Activated T-helper 17 cell treated with anti-CD3 and anti-CD28 coated beads, Interleukin-2, amount 50 U/mL, for 72 hours (primary cell): ENCODE measurements around the gene POU2F1. TPM values are rescaled to one million over a fixed set of nuclear protein-coding genes. Genes with fewer than 3 reads are reported as not detected.
A peak's percentile ranks its signal among the peaks of the same experiment; 100 is the strongest.

Experiments
- ATAC-seq: fragments of 150-1000 bp; cut with Tn5 transposase; replicated peaks from 2 replicates; pipeline ENCODE4 v1.10.0; 2021; ENCODE audit warnings: mild to moderate bottlenecking, moderate library complexity
- H3K27ac Mint-ChIP-seq: one replicate; pipeline ENCODE4 v1.8.0; 2022; ENCODE audit warnings: mixed read lengths
- H3K27me3 Mint-ChIP-seq: one replicate; pipeline ENCODE4 v1.8.0; 2022; ENCODE audit warnings: mixed read lengths
- H3K36me3 Mint-ChIP-seq: one replicate; pipeline ENCODE4 v1.8.0; 2022; ENCODE audit warnings: low read depth, mild to moderate bottlenecking, mixed read lengths
- H3K4me1 Mint-ChIP-seq: one replicate; pipeline ENCODE4 v1.8.0; 2022; ENCODE audit warnings: mixed read lengths
- H3K4me3 Mint-ChIP-seq: one replicate; pipeline ENCODE4 v1.8.0; 2022; ENCODE audit warnings: mild to moderate bottlenecking, mixed read lengths
- H3K9me3 Mint-ChIP-seq: one replicate; pipeline ENCODE4 v1.8.0; 2022; ENCODE audit warnings: mixed read lengths
- total RNA-seq, 2 donors: library from RNA; stranded (reverse); gene quantifications; one replicate each; pipeline ENCODE4 v1.2.3, GENCODE V29; 2022

POU2F1 gene
- total RNA-seq = 10 to 100 TPM; 20.6 to 28.0 TPM

- peak; percentile 76 for ATAC-seq
- Mint-ChIP-seq H3K4me1 (peaks cover 20% of the 10 kb centered on the region), H3K4me3 (peak within 1 kb of the TSS; percentile 99), H3K27me3 (no peaks in the 10 kb centered on the region), H3K27ac (peak within 1 kb of the TSS; percentile 99), H3K36me3 (peaks cover 22% of the 10 kb centered on the region), H3K9me3 (no peaks in the 10 kb centered on the region)
Observed at GRCh38 chr1:167220537-167221125, at the start of gene POU2F1. Gene POU2F1, plus strand, starts transcription at chr1:167220886. Its CDS starts 12 bp downstream, at chr1:167220898.

GRCh38 chr1:167171286-167171929 is 49.3 kb upstream of the POU2F1 start:
- H3K4me3 Mint-ChIP-seq = no peak overlapping the region

GRCh38 chr1:167173516-167174184 is 47.0 kb upstream of the POU2F1 start:
- Mint-ChIP-seq H3K4me1 (no peaks in the 10 kb centered on the region), H3K36me3 (no peaks in the 10 kb centered on the region), H3K9me3 (no peaks in the 10 kb centered on the region), H3K27me3 (peaks cover 22% of the 10 kb centered on the region), H3K27ac (no peak overlapping the region), H3K4me3 (no peak overlapping the region)
- no peak for ATAC-seq

More at GRCh38 chr1:167171286-167171929, 49.3 kb upstream of the POU2F1 start:
- no peak for ATAC-seq
- H3K36me3 Mint-ChIP-seq = no peaks in the 10 kb centered on the region
- no peaks in the 10 kb centered on the region for H3K9me3 Mint-ChIP-seq
- H3K4me1 Mint-ChIP-seq = no peaks in the 10 kb centered on the region
- H3K27me3 Mint-ChIP-seq = peaks cover 26% of the 10 kb centered on the region
- H3K27ac Mint-ChIP-seq = no peak overlapping the region

- ATAC-seq = no peak
- Mint-ChIP-seq H3K4me1 (no peaks in the 10 kb centered on the region), H3K36me3 (no peaks in the 10 kb centered on the region), H3K27ac (no peak overlapping the region), H3K4me3 (no peak overlapping the region), H3K27me3 (peaks cover 7% of the 10 kb centered on the region), H3K9me3 (no peaks in the 10 kb centered on the region)
Observed at GRCh38 chr1:167175901-167176300, 44.8 kb upstream of the POU2F1 start.

GRCh38 chr1:167178831-167179230 is 41.9 kb upstream of the POU2F1 start:
- no peaks in the 10 kb centered on the region for H3K9me3 Mint-ChIP-seq
- no peak overlapping the region for H3K4me3 Mint-ChIP-seq
- no peak for ATAC-seq
- H3K27ac Mint-ChIP-seq = no peak overlapping the region
- H3K36me3 Mint-ChIP-seq = no peaks in the 10 kb centered on the region
- H3K4me1 Mint-ChIP-seq = no peaks in the 10 kb centered on the region
- peaks cover under 1% of the 10 kb centered on the region for H3K27me3 Mint-ChIP-seq

- H3K36me3 Mint-ChIP-seq = no peaks in the 10 kb centered on the region
- no peaks in the 10 kb centered on the region for H3K4me1 Mint-ChIP-seq
- H3K27ac Mint-ChIP-seq = no peak overlapping the region
- H3K4me3 Mint-ChIP-seq = no peak overlapping the region
- no peak for ATAC-seq
- no peaks in the 10 kb centered on the region for H3K27me3 Mint-ChIP-seq
- no peaks in the 10 kb centered on the region for H3K9me3 Mint-ChIP-seq
Observed at GRCh38 chr1:167182571-167183320, 37.9 kb upstream of the POU2F1 start.

- H3K4me1 Mint-ChIP-seq = no peaks in the 10 kb centered on the region
- H3K27me3 Mint-ChIP-seq = peaks cover 2% of the 10 kb centered on the region
- H3K4me3 Mint-ChIP-seq = no peak overlapping the region
- H3K27ac Mint-ChIP-seq = no peak overlapping the region
- no peak for ATAC-seq
- no peaks in the 10 kb centered on the region for H3K36me3 Mint-ChIP-seq
- no peaks in the 10 kb centered on the region for H3K9me3 Mint-ChIP-seq
Observed at GRCh38 chr1:167184081-167184480, 36.6 kb upstream of the POU2F1 start.

- Mint-ChIP-seq H3K36me3 (no peaks in the 10 kb centered on the region), H3K4me1 (no peaks in the 10 kb centered on the region), H3K27me3 (peaks cover 6% of the 10 kb centered on the region), H3K4me3 (no peak overlapping the region), H3K9me3 (no peaks in the 10 kb centered on the region), H3K27ac (no peak overlapping the region)
- ATAC-seq = peak; percentile 81
Observed at GRCh38 chr1:167185062-167185461, 35.6 kb upstream of the POU2F1 start.

- no peaks in the 10 kb centered on the region for H3K9me3 Mint-ChIP-seq
- no peak overlapping the region for H3K27ac Mint-ChIP-seq
- H3K4me3 Mint-ChIP-seq = no peak overlapping the region
- H3K27me3 Mint-ChIP-seq = peaks cover 13% of the 10 kb centered on the region
- no peak for ATAC-seq
- H3K36me3 Mint-ChIP-seq = no peaks in the 10 kb centered on the region
- no peaks in the 10 kb centered on the region for H3K4me1 Mint-ChIP-seq
Observed at GRCh38 chr1:167185974-167186657, 34.6 kb upstream of the POU2F1 start.

GRCh38 chr1:167186771-167187170 is 33.9 kb upstream of the POU2F1 start:
- Mint-ChIP-seq H3K27ac (no peak overlapping the region), H3K27me3 (peaks cover 14% of the 10 kb centered on the region), H3K4me3 (no peak overlapping the region), H3K9me3 (no peaks in the 10 kb centered on the region), H3K36me3 (no peaks in the 10 kb centered on the region), H3K4me1 (no peaks in the 10 kb centered on the region)
- ATAC-seq = no peak

GRCh38 chr1:167190747-167191237 is 29.9 kb upstream of the POU2F1 start:
- no peak overlapping the region for H3K4me3 Mint-ChIP-seq
- no peak overlapping the region for H3K27ac Mint-ChIP-seq
- no peaks in the 10 kb centered on the region for H3K4me1 Mint-ChIP-seq
- no peaks in the 10 kb centered on the region for H3K9me3 Mint-ChIP-seq
- H3K36me3 Mint-ChIP-seq = no peaks in the 10 kb centered on the region
- H3K27me3 Mint-ChIP-seq = peaks cover 18% of the 10 kb centered on the region
- ATAC-seq = no peak

GRCh38 chr1:167191958-167192357 is 28.7 kb upstream of the POU2F1 start:
- H3K9me3 Mint-ChIP-seq = no peaks in the 10 kb centered on the region
- H3K36me3 Mint-ChIP-seq = no peaks in the 10 kb centered on the region
- peaks cover 7% of the 10 kb centered on the region for H3K4me1 Mint-ChIP-seq
- H3K27ac Mint-ChIP-seq = no peak overlapping the region
- H3K4me3 Mint-ChIP-seq = no peak overlapping the region
- H3K27me3 Mint-ChIP-seq = peaks cover 18% of the 10 kb centered on the region
- no peak for ATAC-seq

GRCh38 chr1:167194182-167194581 is 26.5 kb upstream of the POU2F1 start:
- no peak overlapping the region for H3K27ac Mint-ChIP-seq
- no peaks in the 10 kb centered on the region for H3K9me3 Mint-ChIP-seq
- ATAC-seq = no peak
- H3K4me3 Mint-ChIP-seq = no peak overlapping the region
- peaks cover 20% of the 10 kb centered on the region for H3K4me1 Mint-ChIP-seq
- no peaks in the 10 kb centered on the region for H3K36me3 Mint-ChIP-seq
- H3K27me3 Mint-ChIP-seq = peaks cover 15% of the 10 kb centered on the region

GRCh38 chr1:167196166-167196565 is 24.5 kb upstream of the POU2F1 start:
- Mint-ChIP-seq H3K9me3 (no peaks in the 10 kb centered on the region), H3K27ac (peak overlapping the region; percentile 15), H3K4me3 (peak overlapping the region; percentile 36), H3K27me3 (peaks cover 4% of the 10 kb centered on the region), H3K4me1 (peaks cover 20% of the 10 kb centered on the region), H3K36me3 (no peaks in the 10 kb centered on the region)
- ATAC-seq = peak; percentile 21
